Activated T-cell treated with anti-CD3 and anti-CD28 coated beads, Interleukin-2, amount 50 U/mL, for 1 hour (primary cell): ENCODE measurements around the gene MLLT10.
"Not testable (repeated sequence)": the region's sequence is repeated elsewhere in the genome, so short reads cannot be mapped to it uniquely, and the experiment has no call there.

Experiments
- DNase-seq: peaks from one replicate; pipeline ENCODE4 v3.0.0-alpha.2; 2020

MLLT10 gene

DNA sequence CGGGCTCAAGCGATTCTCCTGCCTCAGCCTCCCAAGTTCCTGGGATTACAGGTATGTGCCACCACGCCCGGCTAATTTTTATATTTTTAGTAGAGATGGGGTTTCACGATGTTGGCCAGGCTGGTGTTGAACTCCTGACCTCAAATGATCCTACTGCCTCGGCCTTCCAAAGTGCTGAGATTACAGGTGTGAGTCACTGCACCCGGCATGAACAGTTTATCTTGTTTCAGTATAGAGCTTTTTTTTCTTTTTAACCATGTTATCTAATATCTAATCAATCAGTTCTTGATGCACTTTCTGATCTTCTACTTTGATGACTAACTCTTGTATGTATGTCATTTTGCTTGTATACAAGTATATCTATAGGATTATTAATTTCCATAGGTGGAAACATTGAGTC is 54.1 kb downstream of the MLLT10 start:
- not testable (repeated sequence) for DNase-seq

DNA sequence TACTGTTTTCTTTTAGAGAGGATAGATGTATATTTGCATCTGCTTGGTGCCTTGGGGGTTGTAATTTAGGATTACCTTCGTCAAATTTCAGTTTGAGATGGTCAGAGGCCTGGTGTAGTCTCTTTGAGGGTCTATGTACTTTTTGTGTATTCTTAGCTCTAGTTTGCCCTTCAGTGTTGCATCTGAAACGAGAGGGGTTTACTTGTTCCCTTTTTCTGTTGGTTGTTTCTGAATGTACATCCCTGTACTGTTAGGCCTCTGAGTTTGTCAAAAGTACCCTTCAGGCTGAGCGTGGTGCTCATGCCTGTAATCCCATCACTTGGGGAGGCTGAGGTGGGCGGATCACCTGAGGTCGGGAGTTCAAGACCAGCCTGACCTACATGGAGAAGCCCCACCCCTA is 60.0 kb downstream of the MLLT10 start:
- no peak for DNase-seq

DNA sequence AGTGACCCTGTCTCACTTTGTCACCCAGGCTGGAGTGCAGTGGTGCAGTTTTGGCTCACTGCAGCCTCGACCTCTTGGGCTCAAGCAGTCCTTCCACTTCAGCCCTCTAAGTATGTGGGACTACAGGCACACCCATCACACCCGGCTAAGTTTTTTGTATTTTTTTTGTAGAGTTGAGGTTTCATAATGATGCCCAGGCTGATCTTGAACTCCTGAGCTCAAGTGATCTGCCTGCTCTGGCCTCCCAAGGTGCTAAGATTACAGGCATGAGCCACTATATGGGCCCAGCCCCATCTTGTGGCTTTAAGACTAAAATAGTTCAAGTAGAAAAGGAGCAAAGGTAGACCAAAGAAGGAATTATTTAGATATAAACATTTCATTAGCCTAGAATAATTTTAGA is 65.5 kb downstream of the MLLT10 start:
- DNase-seq: no peak

DNA sequence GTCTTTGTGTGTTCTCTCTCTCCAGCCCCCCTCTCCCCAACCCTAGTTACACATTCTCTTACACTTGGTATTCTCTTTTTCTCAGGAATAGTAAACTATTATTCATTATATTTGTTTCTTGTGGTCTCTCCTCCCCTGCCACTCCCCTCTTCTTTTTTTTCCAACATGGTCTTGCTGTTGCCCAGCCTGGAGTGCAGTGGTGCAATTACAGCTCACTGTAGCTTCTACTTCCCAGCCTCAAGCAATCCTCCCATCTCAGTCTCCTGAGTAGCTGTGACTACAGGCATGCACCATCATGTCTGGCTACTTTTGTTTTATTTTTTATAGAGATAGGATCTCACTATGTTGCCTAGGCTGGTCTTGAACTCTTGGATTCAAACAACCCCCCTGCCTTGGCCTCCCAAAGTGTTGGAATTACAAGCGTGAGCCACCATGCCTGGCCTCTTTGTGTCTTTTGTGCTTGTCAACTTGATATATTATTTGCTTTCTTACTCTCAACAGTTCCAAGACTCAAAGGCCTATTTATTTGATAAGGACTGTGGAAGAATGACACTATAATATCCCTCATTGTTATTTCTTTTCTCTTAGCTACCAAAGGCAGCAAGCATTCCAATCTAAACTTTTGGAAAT is 66.9 kb downstream of the MLLT10 start:
- no peak for DNase-seq

DNA sequence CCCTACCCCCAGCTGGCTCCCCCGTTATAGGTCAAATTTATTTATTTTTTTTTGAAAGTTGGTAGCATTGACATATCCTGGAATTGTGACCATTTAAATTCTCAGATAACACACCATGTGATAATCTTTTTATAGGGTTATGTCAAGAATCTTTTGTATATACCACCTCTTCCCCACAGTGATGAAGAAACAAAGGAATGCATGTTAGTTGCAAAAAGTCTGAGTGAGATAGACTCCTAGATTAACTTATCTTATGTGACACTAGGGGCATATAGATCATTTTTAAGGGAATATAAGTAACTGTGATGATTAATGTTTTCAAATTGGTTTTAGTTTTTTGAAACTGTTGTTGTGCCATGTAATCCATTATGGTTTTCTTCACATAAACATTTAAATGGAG is 68.3 kb downstream of the MLLT10 start:
- no peak for DNase-seq

DNA sequence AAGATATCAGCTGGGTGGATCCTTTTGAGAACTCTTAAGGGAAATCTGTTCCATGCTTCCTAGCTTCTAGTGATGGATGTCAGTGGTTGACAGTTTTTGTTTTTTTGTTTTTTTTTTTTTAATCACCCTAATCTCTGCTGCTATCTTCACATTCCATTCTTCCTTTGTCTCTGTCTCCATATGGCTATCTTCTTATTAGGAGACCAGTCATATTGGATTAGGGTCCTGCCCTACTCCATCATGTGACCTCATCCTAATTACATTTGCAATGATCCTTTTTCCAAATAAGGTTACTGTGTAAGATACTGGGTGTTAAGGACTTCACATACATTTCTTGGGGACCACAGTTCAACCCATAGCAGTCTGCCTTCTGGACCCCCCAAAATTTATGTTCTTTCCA is 69.7 kb downstream of the MLLT10 start:
- DNase-seq: no peak

DNA sequence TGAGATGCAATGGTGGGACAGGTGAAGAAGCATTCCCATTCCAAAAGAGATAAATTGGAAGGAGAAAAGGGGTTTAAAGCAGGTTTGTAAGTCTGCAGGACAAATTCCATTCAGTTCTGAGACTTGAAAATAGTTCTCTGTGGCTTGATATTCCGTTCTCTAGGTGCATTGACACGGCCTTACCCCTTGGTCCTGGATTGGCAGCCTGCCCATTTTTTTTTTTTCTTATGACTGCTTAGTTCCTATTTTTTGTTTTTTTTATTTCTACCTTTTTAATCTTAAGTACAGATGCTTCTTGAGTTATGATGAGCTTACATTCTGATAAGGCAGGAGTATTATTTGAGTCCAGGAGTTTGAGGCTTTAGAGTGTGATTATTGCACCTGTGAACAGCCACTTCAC is 70.6 kb downstream of the MLLT10 start:
- DNase-seq: no peak

DNA sequence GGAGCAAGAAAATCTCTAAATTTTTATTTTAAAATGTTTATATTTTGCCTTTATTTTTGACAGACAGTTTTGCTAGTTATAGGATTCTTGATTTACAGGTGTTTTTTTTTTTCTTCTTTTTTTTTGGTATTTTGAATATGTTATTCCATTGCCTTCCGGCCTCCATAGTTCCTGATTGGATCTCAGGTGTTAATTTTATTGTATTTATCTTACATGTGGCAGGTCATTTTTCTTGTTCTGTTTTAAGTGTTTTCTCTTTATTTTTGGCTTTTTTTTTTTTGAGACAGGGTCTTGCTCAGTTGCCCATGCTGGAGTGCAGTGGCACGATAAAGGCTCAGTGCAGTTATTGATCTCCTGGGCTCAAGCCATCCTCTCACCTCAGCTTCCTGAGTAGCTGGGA is 73.9 kb downstream of the MLLT10 start:
- no peak for DNase-seq

DNA sequence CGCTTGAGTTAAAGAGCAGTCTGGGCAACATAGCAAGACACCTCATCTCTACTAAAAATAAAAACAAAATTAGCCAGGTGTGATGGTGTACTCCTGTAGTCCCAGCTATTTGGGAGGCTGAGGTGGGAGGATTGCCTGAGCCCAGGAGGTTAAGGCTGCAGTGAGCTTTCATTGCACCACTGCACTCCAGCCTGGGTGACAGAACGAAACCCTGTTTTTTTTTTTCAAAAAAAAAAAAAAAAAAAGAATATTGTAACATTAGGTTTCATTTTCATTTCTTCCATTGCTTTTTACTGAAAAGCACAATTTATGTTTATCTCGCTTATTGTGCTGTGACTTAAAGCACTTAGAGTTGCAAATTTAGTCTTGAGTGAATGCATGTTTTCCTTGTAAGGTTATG is 80.0 kb downstream of the MLLT10 start:
- no peak for DNase-seq

DNA sequence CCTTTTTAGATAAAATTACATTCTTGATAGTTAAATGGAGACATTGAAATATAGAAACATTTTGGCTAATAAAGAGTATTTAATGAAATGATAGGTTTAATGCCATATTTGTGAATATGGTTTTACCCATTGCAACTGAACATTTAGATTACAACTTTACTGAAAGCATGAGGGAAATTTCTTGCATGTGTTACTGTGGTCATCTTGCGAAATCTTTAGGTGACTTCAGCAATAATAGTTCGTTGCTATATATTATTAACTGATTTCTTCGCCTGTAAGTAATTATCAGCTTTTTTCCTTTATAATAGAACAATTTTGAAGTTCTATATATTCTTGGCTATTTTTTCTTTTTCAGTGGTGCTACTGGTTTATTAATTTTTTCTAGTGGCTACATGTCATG is 83.2 kb downstream of the MLLT10 start:
- DNase-seq: no peak

DNA sequence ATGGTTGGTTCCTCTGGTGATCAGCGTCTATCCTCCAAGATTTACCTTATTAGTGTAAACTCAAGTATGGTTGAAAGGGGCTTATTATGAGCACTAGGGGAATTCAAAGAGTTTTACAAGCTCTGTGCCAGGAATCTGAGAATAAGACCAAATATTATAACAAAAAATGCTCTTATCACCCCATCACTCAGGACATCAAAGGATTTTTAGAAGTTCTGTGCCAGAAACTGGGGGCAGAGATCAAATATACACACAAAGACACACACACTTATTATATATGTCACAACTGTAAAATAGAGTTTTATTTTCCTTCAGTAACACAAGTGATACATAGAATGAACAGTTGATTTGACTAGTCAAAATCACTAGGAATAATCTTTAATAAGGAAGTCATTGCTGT is 89.3 kb downstream of the MLLT10 start:
- no peak for DNase-seq

DNA sequence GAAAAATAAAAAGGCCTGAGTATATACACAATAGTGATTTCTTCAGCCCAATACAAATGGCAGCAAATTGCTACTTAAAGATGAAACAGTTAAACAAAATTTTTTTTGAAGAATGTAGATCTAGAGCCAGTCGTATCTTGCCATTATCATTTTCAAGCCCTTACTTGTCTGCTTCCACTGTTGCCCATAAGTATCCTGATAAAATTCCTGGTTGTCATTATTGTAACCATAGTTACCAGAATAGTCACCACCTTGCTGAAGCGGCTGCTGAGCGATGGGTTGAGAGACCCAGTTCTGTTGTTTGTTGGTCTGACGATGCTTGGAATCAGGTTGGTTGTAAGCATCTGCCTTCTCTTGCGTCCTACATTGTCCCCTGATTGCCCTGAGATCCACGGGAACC is 90.4 kb downstream of the MLLT10 start:
- not testable (repeated sequence) for DNase-seq

DNA sequence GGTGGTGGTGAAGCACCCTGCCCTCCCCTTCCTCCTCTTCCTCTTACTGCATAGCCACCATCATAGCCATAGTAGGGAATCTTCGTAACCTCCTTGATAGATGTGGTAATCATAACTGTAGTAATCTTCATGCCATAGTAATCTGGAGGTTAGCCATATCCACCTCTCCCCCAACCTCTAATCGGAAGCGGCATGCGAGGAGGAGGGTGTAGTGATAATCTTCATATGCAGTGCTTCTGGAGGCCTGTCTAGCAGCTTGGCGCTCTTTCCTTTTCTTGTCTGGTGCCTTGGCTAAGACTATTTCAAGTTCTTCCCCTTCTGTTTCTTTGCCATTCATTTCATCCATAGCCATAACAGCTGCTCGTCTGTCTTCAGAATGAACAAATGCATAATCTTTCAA is 90.9 kb downstream of the MLLT10 start:
- no peak for DNase-seq

DNA sequence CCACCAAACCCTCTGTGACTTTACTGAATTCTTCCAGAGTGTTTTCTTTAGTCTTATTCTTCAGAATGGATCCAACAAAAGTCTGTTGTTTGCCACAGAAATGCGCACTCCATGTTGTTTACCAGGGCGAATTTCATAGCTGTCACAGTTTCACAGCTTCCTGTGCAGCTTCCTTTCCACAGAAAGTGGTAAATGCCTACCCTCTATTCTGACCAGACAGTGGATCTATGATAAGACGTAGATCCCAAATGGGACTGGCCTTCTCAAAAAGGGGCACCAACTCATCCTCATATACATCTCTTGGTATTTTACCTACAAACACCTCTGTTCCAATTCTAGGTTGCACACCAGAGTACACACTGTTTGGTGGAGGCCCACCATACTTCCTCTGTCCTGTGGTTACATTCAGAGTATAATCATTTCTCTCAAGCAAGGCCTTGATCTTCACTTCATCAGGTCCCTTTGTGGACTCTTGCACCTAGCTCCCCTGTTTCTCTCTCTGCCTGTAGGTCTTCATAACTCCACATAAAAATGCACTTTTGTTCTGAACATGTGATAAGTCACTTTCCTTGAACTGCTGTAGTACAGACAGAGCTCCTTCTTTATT is 91.7 kb downstream of the MLLT10 start:
- DNase-seq: no peak

DNA sequence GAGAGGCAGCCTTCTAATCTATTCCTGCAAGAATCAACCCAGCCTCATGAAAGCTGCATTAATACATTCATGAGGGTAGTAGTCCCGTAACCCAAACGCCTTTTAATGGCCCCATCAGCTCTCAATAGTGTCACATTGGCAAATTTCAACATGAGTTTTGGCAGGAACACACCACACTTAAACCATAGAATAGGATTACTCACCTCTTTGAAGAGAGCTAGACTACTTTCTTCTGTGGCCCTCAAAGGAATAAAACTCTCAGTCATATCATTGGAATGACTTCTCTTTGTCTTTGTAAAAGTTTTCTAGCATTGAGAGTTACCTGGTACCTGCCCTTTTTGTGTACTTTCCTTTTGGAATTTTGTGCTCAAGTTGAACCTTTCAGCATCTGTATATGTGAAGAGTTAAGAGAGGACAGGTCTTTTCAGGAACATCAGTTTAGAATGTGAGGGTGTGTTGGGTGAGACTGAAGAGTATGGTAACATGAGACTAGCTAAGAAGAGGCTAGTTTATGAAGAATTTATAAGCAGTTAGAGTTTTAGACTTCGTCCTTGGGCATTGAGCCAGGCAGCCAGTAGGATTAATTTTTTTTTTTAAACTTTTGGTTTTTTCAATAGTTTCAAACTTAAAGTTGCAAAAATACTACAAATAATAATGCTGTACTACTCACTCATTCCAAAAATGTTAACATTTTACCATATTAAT is 92.6 kb downstream of the MLLT10 start:
- no peak for DNase-seq

DNA sequence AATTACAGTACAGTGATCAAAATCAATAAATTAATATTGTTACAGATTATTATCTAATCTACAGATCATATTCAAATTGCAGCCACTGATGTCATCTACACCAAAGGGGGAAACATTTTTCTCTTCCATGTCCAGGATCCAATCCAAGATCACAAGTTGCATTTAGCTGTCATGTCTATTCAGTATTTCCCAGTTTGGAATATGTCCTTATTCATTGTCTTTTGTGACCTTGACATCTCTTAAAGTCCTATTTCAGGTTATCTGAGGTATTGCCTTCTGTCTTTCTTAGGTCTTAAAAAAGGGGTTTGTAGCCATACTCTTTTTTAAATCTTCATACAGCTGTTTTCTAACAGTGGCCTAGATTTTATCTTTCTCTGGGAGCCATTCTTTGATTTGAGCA is 93.3 kb downstream of the MLLT10 start:
- no peak for DNase-seq

DNA sequence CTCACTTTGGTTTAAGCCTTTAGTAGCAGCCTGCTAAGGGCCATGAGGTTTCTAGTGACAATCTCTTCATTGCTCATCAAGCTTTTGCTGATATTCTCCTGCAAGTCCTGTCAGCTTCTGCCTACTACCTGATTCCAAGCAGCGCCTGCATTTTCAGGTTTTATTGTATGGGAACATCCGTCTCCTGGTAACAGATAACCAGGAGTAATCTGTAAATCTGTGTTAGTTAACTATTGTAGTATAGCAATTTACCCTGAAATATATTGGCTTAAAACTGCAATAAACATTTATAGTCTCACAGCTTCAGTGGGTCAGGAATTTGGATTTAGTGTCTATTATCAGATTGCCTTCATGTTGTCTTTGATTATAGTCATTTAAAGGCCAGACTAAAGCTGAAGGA is 94.0 kb downstream of the MLLT10 start:
- DNase-seq: no peak

DNA sequence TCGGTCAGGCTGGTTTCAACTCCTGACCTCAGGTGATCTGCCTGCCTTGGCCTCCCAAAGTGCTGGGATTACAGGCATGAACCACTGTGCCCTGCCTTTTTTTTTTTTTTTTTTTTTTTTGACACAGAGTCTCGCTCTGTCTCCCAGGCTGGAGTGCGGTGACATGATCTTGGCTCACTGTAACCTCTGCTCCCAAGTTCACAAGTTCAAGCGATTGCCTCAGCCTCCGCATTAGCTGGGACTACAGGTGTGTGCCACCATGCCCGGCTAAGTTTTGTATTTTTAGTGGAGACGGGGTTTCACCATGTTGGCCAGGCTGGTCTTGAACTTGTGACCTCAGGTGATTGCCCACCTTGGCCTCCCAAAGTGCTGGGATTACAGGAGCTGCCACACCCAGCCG is 94.6 kb downstream of the MLLT10 start:
- DNase-seq: not testable (repeated sequence)

DNA sequence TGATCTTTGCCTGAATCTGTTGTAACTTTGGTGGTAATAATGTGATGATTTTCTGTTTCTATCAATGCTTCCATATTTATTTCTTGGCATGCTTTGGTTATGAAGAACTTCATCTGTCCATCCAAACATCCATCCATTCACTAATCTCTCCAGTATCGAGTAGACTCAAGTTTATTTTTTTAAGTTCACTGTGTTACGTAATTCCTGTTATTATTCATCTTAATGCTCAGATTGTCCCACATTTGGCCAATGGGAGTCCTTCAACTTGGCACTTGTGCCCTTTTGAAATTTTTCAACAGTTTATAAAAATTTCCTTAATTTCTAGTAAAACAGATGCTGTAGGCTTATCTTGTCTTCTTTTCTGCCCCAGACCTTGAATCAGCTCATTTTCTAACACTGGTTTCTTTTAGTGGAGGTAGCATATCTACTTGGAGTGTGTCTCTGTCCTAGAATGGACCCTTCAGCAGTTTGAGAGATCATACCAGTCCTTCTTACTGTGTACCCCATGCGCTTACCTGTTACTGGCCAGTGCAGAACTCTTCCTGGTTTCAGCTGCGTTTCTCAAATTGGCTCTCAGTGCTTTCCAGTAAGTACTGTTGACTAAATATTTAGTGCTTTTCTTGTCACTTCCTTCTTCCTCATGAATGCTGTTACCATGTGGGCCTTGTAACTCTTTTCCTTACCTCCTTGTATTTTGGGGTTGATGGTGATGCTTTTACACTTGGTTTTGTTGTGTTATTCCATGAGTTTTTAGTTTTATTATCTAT is 100.8 kb downstream of the MLLT10 start:
- no peak for DNase-seq

DNA sequence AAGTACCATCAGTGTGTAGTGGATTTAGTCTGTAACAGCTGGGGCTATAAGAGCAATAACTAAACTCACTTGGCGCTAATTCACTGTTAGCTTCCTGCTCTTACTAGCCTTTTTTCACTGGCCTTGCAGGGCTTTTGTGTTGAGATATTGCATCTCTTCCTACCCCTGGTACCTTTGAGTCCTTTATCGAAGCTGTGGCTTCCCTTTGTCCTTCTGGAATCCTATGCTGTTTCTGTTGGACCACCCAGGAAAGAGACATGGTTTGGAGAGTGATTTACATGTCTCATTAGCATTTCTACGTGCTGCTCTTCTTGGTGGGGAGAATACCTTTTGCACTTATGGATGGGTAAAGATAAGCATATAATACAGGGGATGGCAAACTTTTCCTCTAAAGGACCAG is 103.8 kb downstream of the MLLT10 start:
- no peak for DNase-seq

DNA sequence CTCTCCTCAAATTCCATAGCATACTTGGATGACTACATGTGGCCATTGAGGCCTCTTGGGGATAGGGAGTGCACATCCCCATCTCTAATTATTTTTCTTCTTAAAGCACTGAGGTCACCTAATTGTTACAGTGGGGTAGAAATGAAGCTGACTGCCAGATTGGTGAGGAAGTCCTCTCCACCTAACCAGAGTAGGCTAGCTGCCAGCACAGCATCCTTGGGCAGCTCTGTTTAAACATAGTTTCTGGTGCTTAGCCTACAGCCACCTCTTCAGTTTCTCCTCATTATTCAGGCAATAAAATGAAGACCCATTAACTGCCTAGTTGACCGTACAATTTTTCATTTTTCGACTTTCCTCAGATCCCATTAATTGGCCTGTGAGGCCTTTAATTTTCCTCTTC is 104.6 kb downstream of the MLLT10 start:
- DNase-seq: no peak

DNA sequence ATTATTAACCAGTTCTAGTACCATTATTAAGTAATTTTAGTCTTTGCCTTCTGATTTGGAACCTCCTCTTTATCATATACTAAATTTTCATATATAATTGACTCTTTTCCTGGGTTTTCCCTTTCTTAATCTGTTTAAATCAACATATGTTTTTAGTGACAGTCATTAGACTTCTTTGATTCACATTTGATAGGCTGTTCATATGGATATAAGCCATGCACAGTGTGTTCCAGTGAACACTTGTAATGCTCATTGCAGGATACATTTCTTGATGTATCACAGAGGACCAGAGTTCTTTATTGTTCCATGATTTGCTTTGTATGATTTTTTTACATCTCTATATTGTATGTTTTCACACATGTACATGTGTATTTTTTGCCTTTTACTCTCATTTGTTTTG is 114.0 kb downstream of the MLLT10 start:
- no peak for DNase-seq

DNA sequence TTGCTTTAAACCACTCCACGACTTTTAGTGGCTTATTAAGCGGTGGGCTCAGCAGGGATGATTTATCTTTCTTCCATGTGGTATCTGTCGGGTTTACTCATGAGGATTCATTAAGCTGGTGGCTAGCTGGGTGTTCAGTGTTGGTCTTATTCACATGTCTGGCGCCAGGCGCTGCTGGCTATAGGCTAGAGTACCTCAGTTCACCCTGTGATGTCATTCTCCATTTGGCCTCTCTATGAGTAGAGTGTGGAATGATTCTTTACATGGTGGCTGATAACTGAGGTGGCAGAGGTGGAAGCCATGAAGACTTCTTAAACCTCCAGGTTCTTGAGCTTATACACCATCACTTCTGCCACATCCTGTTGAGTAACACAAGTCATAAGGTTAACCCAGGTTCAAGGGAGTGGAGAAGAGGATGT is 115.4 kb downstream of the MLLT10 start:
- DNase-seq: no peak

DNA sequence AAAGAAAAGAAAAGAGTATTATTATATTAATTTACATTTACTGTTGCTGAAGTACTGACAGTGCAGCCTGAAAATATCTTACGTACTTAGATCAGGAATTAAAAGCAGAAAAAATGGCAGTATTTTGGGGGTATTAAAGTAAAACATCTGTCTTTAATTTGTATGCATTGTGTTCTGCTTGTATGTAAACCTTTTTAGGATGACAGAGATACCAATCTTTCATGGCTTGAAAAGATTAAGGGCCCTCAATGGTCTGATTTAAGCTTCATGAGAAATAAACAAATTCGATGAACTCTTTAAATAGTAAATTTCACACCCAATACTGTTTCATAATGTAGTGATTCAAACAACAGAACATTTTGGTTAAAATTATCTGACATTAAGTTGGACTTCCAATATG is 116.3 kb downstream of the MLLT10 start:
- DNase-seq: no peak
